K562 (cell line): ENCODE results near the gene SH3GL3.

Source experiments
- CTCF ChIP-seq, 3 experiments: IDR thresholded peaks in 2 of 3; conservative IDR thresholded peaks in 1 of 3; 2 replicates each; pipeline ENCODE4 v1.5.1; 2011 to 2012; ENCODE audit warnings: low read length in 3 of 3, mild to moderate bottlenecking in 3 of 3, control low read depth in 2 of 3, improper control_type of control experiment in 1 of 3, inconsistent platforms in 1 of 3, low read depth in 1 of 3, mixed read lengths in 1 of 3, moderate library complexity in 1 of 3; ENCODE audit not compliant: insufficient read depth in 2 of 3
- JUN ChIP-seq, 2 experiments: sonication (generic) in 1 of 2; formaldehyde crosslinking in 1 of 2; IDR thresholded peaks; 2 replicates each; pipeline versions ENCODE4 v1.6.1 to v1.8.0; 2012 to 2022; ENCODE audit warnings: borderline replicate concordance in 2 of 2, mild to moderate bottlenecking in 2 of 2, improper control_type of control experiment in 1 of 2, low read depth in 1 of 2, low read length in 1 of 2, missing genetic modification reagents in 1 of 2
- POLR2AphosphoS5 ChIP-seq: IDR thresholded peaks from 2 replicates; pipeline ENCODE4 v1.6.1; 2011; ENCODE audit warnings: mild to moderate bottlenecking, low read depth, low read length, moderate library complexity; ENCODE audit not compliant: control insufficient read depth, insufficient read depth

- TF ChIP-seq CTCF (IDR thresholded peaks at IDR 0.05 in 2 of 3, conservative IDR thresholded peaks at IDR 0.05 in 1 of 3; ENCODE audit: insufficient read depth in 2 of 3, low read depth in 1 of 3, low read length in 3 of 3) = no peak
- TF ChIP-seq POLR2AphosphoS5 = no peak
- TF ChIP-seq JUN (IDR thresholded peaks at IDR 0.05; ENCODE audit: borderline replicate concordance, low read depth, low read length) = no peak
- TF ChIP-seq JUN (CRISPR knock-in tag; IDR thresholded peaks at IDR 0.05; ENCODE audit: borderline replicate concordance) = no peak
Measured at GRCh38 chr15:83585601-83586335, 138.6 kb downstream of the SH3GL3 start.
